Tibial artery (tissue), 4 donors: ENCODE data around the gene BTN3A1.

Experiments used
- DNase-seq, 2 donors: peaks; one replicate each; pipeline ENCODE4 v3.0.0-alpha.2; 2019
- H3K27ac ChIP-seq, 2 donors: fragments of 200-600 bp; sonication (generic) in 1 of 2; 1 replicate in 1 of 2; 2 replicates in 1 of 2; pipeline ENCODE4 v1.5.1; 2018 to 2019; ENCODE audit warnings: mild to moderate bottlenecking in 1 of 2
- H3K27me3 ChIP-seq, 2 donors: fragments of 200-600 bp; sonication (generic) in 1 of 2; one replicate each; pipeline versions ENCODE4 v1.5.1 to v1.6.0; 2016 to 2019
- H3K36me3 ChIP-seq, 3 donors: fragments of 200-600 bp; sonication (generic) in 2 of 3; one replicate each; pipeline ENCODE4 v1.5.1; 2016 to 2019; ENCODE audit warnings: mild to moderate bottlenecking in 2 of 3
- H3K4me1 ChIP-seq, 4 donors: fragments of 200-600 bp; sonication (generic) in 2 of 4; 1 replicate in 3 of 4; 2 replicates in 1 of 4; pipeline ENCODE4 v1.5.1; 2016 to 2019
- H3K4me3 ChIP-seq, 2 donors: fragments of 200-600 bp; sonication (generic) in 1 of 2; 1 replicate in 1 of 2; 2 replicates in 1 of 2; pipeline ENCODE4 v1.5.1; 2018 to 2019; ENCODE audit warnings: mild to moderate bottlenecking in 2 of 2
- H3K9me3 ChIP-seq, 3 donors: fragments of 200-600 bp; sonication (generic) in 1 of 3; one replicate each; pipeline ENCODE4 v1.5.1; 2016 to 2019
- CTCF ChIP-seq, 2 experiments: fragments of 200-600 bp in 1 of 2; fragments of 450-650 bp in 1 of 2; IDR thresholded peaks; one replicate each; pipeline ENCODE4 v1.5.1; 2017 to 2019; ENCODE audit warnings: antibody characterized with exemption in 2 of 2, mild to moderate bottlenecking in 1 of 2, moderate library complexity in 1 of 2
- intact Hi-C: fragments of 100-400 bp; cut with DNase I; formaldehyde crosslinking; loops from one replicate; pipeline ENCODE4 v1.15.0; 2023; ENCODE audit warnings: low total_unique reads

BTN3A1 gene

GRCh38 chr6:26441977-26442376, 39.9 kb downstream of the BTN3A1 start:
- H3K4me1 ChIP-seq: peaks cover 0 to 16% (median 6%) of the 10 kb centered on the region in 4 donors
- TF ChIP-seq CTCF (IDR thresholded peaks at IDR 0.05): no peak
- no peaks in the 10 kb centered on the region for H3K27me3 ChIP-seq
- H3K36me3 ChIP-seq: peaks cover 0 to 19% (median 0%) of the 10 kb centered on the region in 3 donors
- intact Hi-C loops: no loop called here
- DNase-seq: no peak
- H3K27ac ChIP-seq: no peak overlapping the region
- peak overlapping the region in 1 of 2 donors; percentile 2 for H3K4me3 ChIP-seq
- no peaks in the 10 kb centered on the region for H3K9me3 ChIP-seq

- H3K4me3 ChIP-seq: no peak overlapping the region
- no peaks in the 10 kb centered on the region for H3K9me3 ChIP-seq
- no peak for DNase-seq
- no peak overlapping the region for H3K27ac ChIP-seq
- H3K27me3 ChIP-seq: no peaks in the 10 kb centered on the region
- H3K36me3 ChIP-seq: peaks cover 0 to 30% (median 5%) of the 10 kb centered on the region in 3 donors
- peaks cover 0 to 6% (median 1%) of the 10 kb centered on the region in 4 donors for H3K4me1 ChIP-seq
- TF ChIP-seq CTCF (IDR thresholded peaks at IDR 0.05): no peak
- intact Hi-C loops: no loop called here
Measured at GRCh38 chr6:26445934-26446667, 44.0 kb downstream of the BTN3A1 start.

GRCh38 chr6:26447257-26447656, 45.2 kb downstream of the BTN3A1 start:
- peaks cover 0 to 36% (median 5%) of the 10 kb centered on the region in 3 donors for H3K36me3 ChIP-seq

GRCh38 chr6:26450240-26450639, 48.2 kb downstream of the BTN3A1 start:
- Histone ChIP-seq H3K4me1 (no peaks in the 10 kb centered on the region), H3K4me3 (no peak overlapping the region), H3K36me3 (peaks cover 0 to 26% (median 5%) of the 10 kb centered on the region in 3 donors), H3K27me3 (no peaks in the 10 kb centered on the region), H3K9me3 (no peaks in the 10 kb centered on the region), H3K27ac (no peak overlapping the region)
- intact Hi-C loops: no loop called here
- no peak for TF ChIP-seq CTCF (IDR thresholded peaks at IDR 0.05)
- no peak for DNase-seq

More at GRCh38 chr6:26447257-26447656, 45.2 kb downstream of the BTN3A1 start:
- Histone ChIP-seq H3K4me3 (no peak overlapping the region), H3K4me1 (no peaks in the 10 kb centered on the region), H3K27ac (no peak overlapping the region), H3K9me3 (no peaks in the 10 kb centered on the region), H3K27me3 (no peaks in the 10 kb centered on the region)
- no peak for TF ChIP-seq CTCF (IDR thresholded peaks at IDR 0.05)
- intact Hi-C loops: no loop called here
- no peak for DNase-seq

GRCh38 chr6:26452631-26453235, 50.7 kb downstream of the BTN3A1 start:
- intact Hi-C loops: no loop called here
- H3K36me3 ChIP-seq: peaks cover 0 to 18% (median 5%) of the 10 kb centered on the region in 3 donors
- no peak for TF ChIP-seq CTCF (IDR thresholded peaks at IDR 0.05)
- H3K4me3 ChIP-seq: no peak overlapping the region
- no peak overlapping the region for H3K27ac ChIP-seq
- DNase-seq: no peak
- no peaks in the 10 kb centered on the region for H3K27me3 ChIP-seq
- no peaks in the 10 kb centered on the region for H3K9me3 ChIP-seq
- peaks cover 0 to 12% (median 5%) of the 10 kb centered on the region in 4 donors for H3K4me1 ChIP-seq
